Measurements from ENCODE around the gene UGT1A7.

DNA sequence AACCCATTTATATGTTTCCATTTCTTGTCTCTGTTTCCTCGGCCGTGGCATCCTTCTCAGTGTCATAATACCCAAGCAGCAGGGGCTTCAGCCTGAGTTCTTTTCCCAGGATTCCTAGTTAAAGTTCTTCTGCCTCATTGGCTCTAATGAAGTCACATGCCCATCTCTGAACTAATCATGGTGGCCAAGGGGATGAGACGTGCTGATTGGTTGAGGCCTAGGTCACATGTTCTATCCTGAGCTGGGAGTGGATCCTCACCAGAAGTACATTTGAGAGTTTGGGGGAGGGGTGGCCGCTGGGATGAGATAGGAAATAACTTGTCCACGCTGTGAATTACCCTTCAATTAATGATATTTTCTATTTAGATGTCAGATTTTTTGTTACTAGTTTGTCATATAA is 27.2 kb downstream of the UGT1A7 start:
- TF ChIP-seq EZH2phosphoT487 (IDR thresholded peaks at IDR 0.05; ENCODE audit: insufficient read depth, low read depth): no peak
- no peak for TF ChIP-seq EZH2 (IDR thresholded peaks at IDR 0.05; ENCODE audit: insufficient read depth, poor library complexity, severe bottlenecking)
